Fibroblast of lung (primary cell): Measurements from ENCODE around the gene CAPNS2.

Source experiments
- EZH2 ChIP-seq: IDR thresholded peaks from 2 replicates; pipeline ENCODE4 v1.5.1; 2012; ENCODE audit warnings: low read length, control low read depth, mild to moderate bottlenecking; ENCODE audit errors: missing control alignments
- TF ChIP-seq, protein P1 (sequence below), 2 donors: IDR thresholded peaks in 1 of 2; conservative IDR thresholded peaks in 1 of 2; 1 replicate in 1 of 2; 2 replicates in 1 of 2; pipeline ENCODE4 v1.5.1; 2011 to 2012; ENCODE audit warnings: low read length in 2 of 2, control low read depth in 1 of 2, inconsistent platforms in 1 of 2, low read depth in 1 of 2, mild to moderate bottlenecking in 1 of 2

DNA sequence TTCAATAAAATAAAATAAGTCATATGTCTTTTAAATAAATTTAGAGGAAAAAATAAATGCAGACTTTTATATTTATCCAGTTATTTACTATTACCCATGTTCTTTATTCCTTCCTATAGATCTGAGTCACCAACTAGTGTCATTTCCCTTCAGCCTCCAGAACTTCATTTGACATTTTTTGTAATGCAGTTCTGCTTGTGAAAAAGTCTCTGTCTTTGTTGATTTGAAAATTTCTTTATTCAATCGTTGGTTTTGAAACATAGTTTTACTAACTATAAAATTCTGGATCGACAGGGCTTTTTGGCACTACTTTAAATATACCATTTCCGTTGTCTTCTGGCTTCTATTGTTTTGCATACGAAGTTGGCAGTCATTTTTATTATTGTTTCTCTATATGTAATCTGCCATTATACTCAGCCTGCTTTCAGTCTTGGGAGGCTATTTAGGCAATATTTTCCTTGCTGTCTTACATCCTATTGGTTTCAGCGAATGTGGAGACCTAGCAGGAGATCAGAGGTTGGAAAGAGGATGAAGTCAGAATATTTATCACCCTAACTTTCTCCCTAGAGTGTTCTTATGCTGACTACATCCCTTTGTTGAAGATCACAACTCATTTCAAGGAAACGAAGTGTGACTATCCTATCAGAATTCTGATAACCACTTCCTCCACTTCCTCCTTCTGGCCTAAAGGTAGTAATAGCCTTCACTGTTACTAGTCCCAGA lies 47.3 kb downstream of the CAPNS2 start:
- TF ChIP-seq, protein P1, sequence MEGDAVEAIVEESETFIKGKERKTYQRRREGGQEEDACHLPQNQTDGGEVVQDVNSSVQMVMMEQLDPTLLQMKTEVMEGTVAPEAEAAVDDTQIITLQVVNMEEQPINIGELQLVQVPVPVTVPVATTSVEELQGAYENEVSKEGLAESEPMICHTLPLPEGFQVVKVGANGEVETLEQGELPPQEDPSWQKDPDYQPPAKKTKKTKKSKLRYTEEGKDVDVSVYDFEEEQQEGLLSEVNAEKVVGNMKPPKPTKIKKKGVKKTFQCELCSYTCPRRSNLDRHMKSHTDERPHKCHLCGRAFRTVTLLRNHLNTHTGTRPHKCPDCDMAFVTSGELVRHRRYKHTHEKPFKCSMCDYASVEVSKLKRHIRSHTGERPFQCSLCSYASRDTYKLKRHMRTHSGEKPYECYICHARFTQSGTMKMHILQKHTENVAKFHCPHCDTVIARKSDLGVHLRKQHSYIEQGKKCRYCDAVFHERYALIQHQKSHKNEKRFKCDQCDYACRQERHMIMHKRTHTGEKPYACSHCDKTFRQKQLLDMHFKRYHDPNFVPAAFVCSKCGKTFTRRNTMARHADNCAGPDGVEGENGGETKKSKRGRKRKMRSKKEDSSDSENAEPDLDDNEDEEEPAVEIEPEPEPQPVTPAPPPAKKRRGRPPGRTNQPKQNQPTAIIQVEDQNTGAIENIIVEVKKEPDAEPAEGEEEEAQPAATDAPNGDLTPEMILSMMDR (conservative IDR thresholded peaks at IDR 0.05 in 1 of 2, IDR thresholded peaks at IDR 0.05 in 1 of 2; ENCODE audit: low read depth in 1 of 2, low read length in 2 of 2), result no peak
- no peak for TF ChIP-seq EZH2
